PC-3 (cell line): ENCODE results near the gene PIEZO2. TPM values are rescaled to one million over a fixed set of nuclear protein-coding genes. Genes with fewer than 3 reads are reported as not detected.
"Not testable (repeated sequence)": the region's sequence is repeated elsewhere in the genome, so short reads cannot be mapped to it uniquely, and the experiment has no call there.

Source experiments
- ATAC-seq: fragments of 200-7000 bp; cut with Tn5 transposase; 2 replicates; pipeline ENCODE4 v1.9.1; 2020; ENCODE audit warnings: mild to moderate bottlenecking, moderate library complexity
- BruUV-seq: library from RNA; stranded (reverse); fragments of 400-500 nt; replicated peaks from 2 replicates; lab custom pipeline; 2021; lab: Mats Ljungman, UMichigan
- CTCF ChIA-PET: fragments of 300-600 bp; sonication (Branson Sonifier 250); formaldehyde crosslinking; loops from one replicate; lab custom pipeline; 2022; ENCODE audit warnings: antibody characterized with exemption; lab: Charles Lee
- POLR2A ChIA-PET: fragments of 300-600 bp; sonication (Branson Sonifier 250); formaldehyde crosslinking; loops from one replicate; lab custom pipeline; 2022; ENCODE audit warnings: antibody characterized with exemption; ENCODE audit not compliant: unreplicated experiment; lab: Charles Lee
- DNase-seq: peaks from one replicate; pipeline ENCODE4 v3.0.0-alpha.2; 2015
- H2AFZ ChIP-seq: fragments of 300-600 bp; sonication (generic); 2 replicates; pipeline ENCODE4 v1.6.0; 2016; ENCODE audit warnings: antibody characterized with exemption, low read length
- H3F3A ChIP-seq: fragments of 300-600 bp; sonication (generic); one replicate; pipeline ENCODE4 v1.6.0; 2017; ENCODE audit warnings: antibody characterized with exemption, low read length, control low read depth, mild to moderate bottlenecking; ENCODE audit not compliant: unreplicated experiment
- H3K27ac ChIP-seq: fragments of 300-600 bp; sonication (generic); 2 replicates; pipeline ENCODE4 v1.5.1; 2016; ENCODE audit warnings: mild to moderate bottlenecking, low read length
- H3K27me3 ChIP-seq: fragments of 300-600 bp; sonication (generic); 2 replicates; pipeline ENCODE4 v1.6.1; 2016; ENCODE audit warnings: low read length, mixed read lengths
- H3K36me3 ChIP-seq: fragments of 300-600 bp; sonication (generic); 2 replicates; pipeline ENCODE4 v1.6.1; 2016; ENCODE audit warnings: low read depth, mixed run types, low read length, mixed read lengths
- H3K4me1 ChIP-seq: fragments of 300-600 bp; sonication (generic); 2 replicates; pipeline ENCODE4 v1.5.1; 2016; ENCODE audit warnings: low read length; ENCODE audit not compliant: insufficient read depth
- H3K4me2 ChIP-seq: fragments of 300-600 bp; sonication (generic); 2 replicates; pipeline ENCODE4 v1.6.0; 2016; ENCODE audit warnings: low read length
- H3K4me3 ChIP-seq: fragments of 300-600 bp; sonication (generic); 2 replicates; pipeline ENCODE4 v1.5.1; 2016; ENCODE audit warnings: mild to moderate bottlenecking, low read length, mixed read lengths
- H3K79me2 ChIP-seq: fragments of 300-600 bp; sonication (generic); 2 replicates; pipeline ENCODE4 v1.6.1; 2017; ENCODE audit warnings: low read length, mixed read lengths
- H3K9ac ChIP-seq: fragments of 300-600 bp; sonication (generic); 2 replicates; pipeline ENCODE4 v1.6.0; 2016; ENCODE audit warnings: mild to moderate bottlenecking, low read length
- H3K9me2 ChIP-seq: fragments of 300-600 bp; sonication (generic); replicated peaks from 2 replicates; pipeline ENCODE4 v1.6.1; 2016; ENCODE audit warnings: mixed run types, low read length, mixed read lengths
- H3K9me3 ChIP-seq: fragments of 300-600 bp; sonication (generic); 2 replicates; pipeline ENCODE4 v1.6.1; 2016; ENCODE audit warnings: low read length, mixed read lengths
- H4K20me1 ChIP-seq: fragments of 300-600 bp; sonication (generic); 2 replicates; pipeline ENCODE4 v1.6.1; 2016; ENCODE audit warnings: low read length, mixed read lengths
- EZH2 ChIP-seq: fragments of 300-600 bp; sonication (generic); IDR thresholded peaks from one replicate; pipeline ENCODE4 v1.6.1; 2017; ENCODE audit warnings: antibody characterized with exemption, mild to moderate bottlenecking, low read length; ENCODE audit not compliant: unreplicated experiment
- EZH2phosphoT487 ChIP-seq: fragments of 300-600 bp; sonication (generic); IDR thresholded peaks from 2 replicates; pipeline ENCODE4 v1.6.1; 2018; ENCODE audit warnings: mild to moderate bottlenecking, antibody characterized with exemption, low read length, borderline replicate concordance
- intact Hi-C: fragments of 100-400 bp; cut with micrococcal nuclease; formaldehyde crosslinking; loops from 2 replicates; pipeline ENCODE4 v1.9.0; 2023
- total RNA-seq: library from RNA; depleted of rRNA; stranded (reverse); fragments of >200 nt; gene quantifications from 2 replicates; pipeline ENCODE4 v1.2.3, GENCODE V29; 2014
- TF ChIP-seq, protein P1 (sequence below): fragments of 300-600 bp; sonication (generic); conservative IDR thresholded peaks from 2 replicates; pipeline ENCODE4 v1.5.1; 2017; ENCODE audit warnings: antibody characterized with exemption, low read depth, mild to moderate bottlenecking, low read length

The PIEZO2 gene
- total RNA-seq, 1 experiment from 2014 or later = not detected

DNA sequence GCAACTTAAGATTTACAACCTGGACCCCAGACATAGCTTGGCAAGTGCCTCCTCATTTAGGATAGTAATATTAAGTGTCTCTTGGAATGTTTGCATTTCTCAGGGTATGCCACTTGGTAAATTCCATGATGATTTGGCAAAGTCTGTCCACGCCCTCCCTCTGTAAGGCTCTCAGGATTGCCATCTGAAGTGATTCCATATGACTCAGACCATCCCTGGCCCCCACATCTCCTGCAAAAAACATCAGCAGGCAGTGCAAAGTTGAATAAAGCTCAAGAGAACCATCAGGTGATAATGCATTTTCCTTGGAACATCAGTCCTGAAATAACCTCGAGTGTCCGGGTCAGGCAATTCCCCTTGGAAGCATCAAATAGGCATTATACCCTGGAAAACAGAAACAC is 27.1 kb upstream of the PIEZO2 start:
- no peak overlapping the region for H3K9ac ChIP-seq
- no peaks in the 10 kb centered on the region for H3K9me3 ChIP-seq
- H3K4me1 ChIP-seq = no peaks in the 10 kb centered on the region
- H3K4me3 ChIP-seq = no peak overlapping the region
- no peak overlapping the region for H2AFZ ChIP-seq
- DNase-seq (no peak), ATAC-seq (no peak)
- H3K36me3 ChIP-seq = no peaks in the 10 kb centered on the region
- no peak overlapping the region for H3K27ac ChIP-seq
- no TSS peak for BruUV-seq
- TF ChIP-seq, protein P1, sequence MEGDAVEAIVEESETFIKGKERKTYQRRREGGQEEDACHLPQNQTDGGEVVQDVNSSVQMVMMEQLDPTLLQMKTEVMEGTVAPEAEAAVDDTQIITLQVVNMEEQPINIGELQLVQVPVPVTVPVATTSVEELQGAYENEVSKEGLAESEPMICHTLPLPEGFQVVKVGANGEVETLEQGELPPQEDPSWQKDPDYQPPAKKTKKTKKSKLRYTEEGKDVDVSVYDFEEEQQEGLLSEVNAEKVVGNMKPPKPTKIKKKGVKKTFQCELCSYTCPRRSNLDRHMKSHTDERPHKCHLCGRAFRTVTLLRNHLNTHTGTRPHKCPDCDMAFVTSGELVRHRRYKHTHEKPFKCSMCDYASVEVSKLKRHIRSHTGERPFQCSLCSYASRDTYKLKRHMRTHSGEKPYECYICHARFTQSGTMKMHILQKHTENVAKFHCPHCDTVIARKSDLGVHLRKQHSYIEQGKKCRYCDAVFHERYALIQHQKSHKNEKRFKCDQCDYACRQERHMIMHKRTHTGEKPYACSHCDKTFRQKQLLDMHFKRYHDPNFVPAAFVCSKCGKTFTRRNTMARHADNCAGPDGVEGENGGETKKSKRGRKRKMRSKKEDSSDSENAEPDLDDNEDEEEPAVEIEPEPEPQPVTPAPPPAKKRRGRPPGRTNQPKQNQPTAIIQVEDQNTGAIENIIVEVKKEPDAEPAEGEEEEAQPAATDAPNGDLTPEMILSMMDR = no peak
- TF ChIP-seq EZH2 = no peak
- no peak for TF ChIP-seq EZH2phosphoT487
- H3K79me2 ChIP-seq = no peaks in the 10 kb centered on the region
- POLR2A ChIA-PET = no interaction called here
- H3F3A ChIP-seq = no peaks in the 10 kb centered on the region
- no peak overlapping the region for H3K4me2 ChIP-seq
- intact Hi-C loops = no loop called here
- H3K9me2 ChIP-seq = no peaks in the 10 kb centered on the region
- CTCF ChIA-PET = no interaction called here
- H3K27me3 ChIP-seq = peaks cover 47% of the 10 kb centered on the region
- no peaks in the 10 kb centered on the region for H4K20me1 ChIP-seq

DNA sequence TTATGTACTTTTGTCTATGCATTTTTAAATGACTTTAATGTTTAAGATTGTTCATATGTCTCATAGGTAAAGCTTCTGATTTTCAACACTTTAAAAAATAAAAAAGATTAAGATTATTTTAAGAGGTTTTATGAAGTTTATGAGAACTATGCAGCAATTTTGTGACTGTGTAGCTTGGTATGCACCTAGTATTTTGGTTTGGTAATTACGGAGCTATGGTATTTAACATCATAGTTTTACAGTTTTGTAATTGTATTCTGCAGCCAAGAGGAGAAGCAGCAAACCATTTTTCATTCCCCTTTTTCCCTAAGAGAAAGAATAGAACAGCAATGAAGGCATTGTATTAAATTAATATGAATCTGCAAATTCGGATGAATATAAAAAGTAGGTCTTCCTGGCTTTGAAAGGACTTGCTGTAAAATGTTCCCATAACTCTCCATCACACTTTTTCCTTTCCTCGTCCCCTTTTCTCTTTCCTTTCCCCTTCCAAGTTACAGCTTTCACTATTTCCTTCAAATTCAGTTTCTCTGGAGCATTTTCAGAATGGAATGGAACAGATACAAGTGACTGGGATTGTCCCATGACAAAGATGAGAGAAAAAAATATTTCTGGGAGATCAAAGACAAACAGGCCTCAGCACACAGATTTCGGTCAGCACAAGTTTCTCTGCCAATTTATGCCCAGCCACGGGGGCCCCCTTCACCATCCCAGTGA is 26.1 kb upstream of the PIEZO2 start:
- BruUV-seq = no TSS peak
- Histone ChIP-seq H2AFZ (no peak overlapping the region), H3F3A (no peaks in the 10 kb centered on the region), H4K20me1 (no peaks in the 10 kb centered on the region), H3K4me1 (no peaks in the 10 kb centered on the region), H3K36me3 (no peaks in the 10 kb centered on the region), H3K27ac (no peak overlapping the region), H3K79me2 (no peaks in the 10 kb centered on the region), H3K4me2 (no peak overlapping the region), H3K9me2 (no peaks in the 10 kb centered on the region), H3K4me3 (no peak overlapping the region), H3K9ac (no peak overlapping the region), H3K27me3 (peaks cover 47% of the 10 kb centered on the region), H3K9me3 (no peaks in the 10 kb centered on the region)
- intact Hi-C loops = no loop called here
- ChIA-PET POLR2A (no interaction called here), CTCF (no interaction called here)
- DNase-seq = no peak
- ATAC-seq = no peak
- TF ChIP-seq, protein P1 = no peak
- TF ChIP-seq EZH2phosphoT487 (no peak), EZH2 (no peak)

DNA sequence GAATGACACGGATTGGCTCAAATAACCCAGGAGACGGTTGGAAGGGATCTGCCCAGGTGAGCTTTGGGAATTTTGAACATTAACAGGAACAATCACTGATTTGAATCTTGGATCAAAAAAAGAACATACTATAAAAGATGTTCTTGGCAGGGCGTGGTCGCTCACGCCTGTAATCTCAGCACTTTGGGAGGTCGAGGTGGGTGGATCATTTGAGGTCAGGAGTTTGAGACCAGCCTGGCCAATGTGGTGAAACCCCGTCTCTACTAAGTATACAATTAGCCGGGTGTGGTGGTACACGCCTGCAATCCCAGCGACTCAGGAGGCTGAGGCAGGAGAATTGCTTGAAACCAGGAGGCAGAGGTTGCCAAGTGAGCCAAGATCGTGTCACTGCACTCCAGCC is 24.8 kb upstream of the PIEZO2 start:
- H3K9me2 ChIP-seq, H2AFZ ChIP-seq, H3K9me3 ChIP-seq, intact Hi-C loops, H3K4me3 ChIP-seq, H3K9ac ChIP-seq, H3K36me3 ChIP-seq, H3K4me2 ChIP-seq, POLR2A ChIA-PET, H4K20me1 ChIP-seq, BruUV-seq, CTCF ChIA-PET, ATAC-seq, H3K4me1 ChIP-seq, H3F3A ChIP-seq, H3K27ac ChIP-seq, H3K79me2 ChIP-seq, DNase-seq: not testable (repeated sequence)
- peaks cover 46% of the 10 kb centered on the region for H3K27me3 ChIP-seq
